Spleen (tissue), 11 donors: Measurements from ENCODE around the gene PAK1. TPM values are rescaled to one million over a fixed set of nuclear protein-coding genes. Genes with fewer than 3 reads are reported as not detected.

Source experiments
- DNase-seq: peaks from one replicate; pipeline ENCODE4 v3.0.0-alpha.2; 2020
- H3K27ac ChIP-seq, 8 donors: fragments of 200-600 bp; sonication (generic) in 7 of 8; 1 replicate in 4 of 8; 2 replicates in 4 of 8; pipeline versions ENCODE4 v1.5.0 to v1.8.0; 2016 to 2021; ENCODE audit warnings: inconsistent platforms in 4 of 8, mild to moderate bottlenecking in 4 of 8, moderate library complexity in 1 of 8
- H3K27me3 ChIP-seq, 7 donors: fragments of 200-600 bp; sonication (generic) in 6 of 7; replicated peaks in 1 of 7; 1 replicate in 4 of 7; 2 replicates in 3 of 7; pipeline versions ENCODE4 v1.5.0 to v1.8.0; 2016 to 2021; ENCODE audit warnings: inconsistent platforms in 3 of 7, mild to moderate bottlenecking in 1 of 7
- H3K36me3 ChIP-seq, 6 donors: fragments of 200-600 bp; sonication (generic) in 5 of 6; 1 replicate in 4 of 6; 2 replicates in 2 of 6; pipeline versions ENCODE4 v1.5.0 to v1.8.0; 2016 to 2021; ENCODE audit warnings: inconsistent platforms in 2 of 6
- H3K4me1 ChIP-seq, 6 donors: fragments of 200-600 bp; sonication (generic) in 5 of 6; 1 replicate in 3 of 6; 2 replicates in 3 of 6; pipeline versions ENCODE4 v1.5.0 to v1.8.0; 2016 to 2021; ENCODE audit warnings: inconsistent platforms in 3 of 6
- H3K4me3 ChIP-seq, 8 donors: fragments of 200-600 bp; sonication (generic) in 7 of 8; 1 replicate in 4 of 8; 2 replicates in 4 of 8; pipeline versions ENCODE4 v1.5.0 to v1.8.0; 2016 to 2021; ENCODE audit warnings: inconsistent platforms in 4 of 8, mild to moderate bottlenecking in 4 of 8, moderate library complexity in 2 of 8
- H3K9me3 ChIP-seq, 8 donors: fragments of 200-600 bp; sonication (generic) in 7 of 8; 1 replicate in 4 of 8; 2 replicates in 4 of 8; pipeline versions ENCODE4 v1.5.0 to v1.8.0; 2016 to 2021; ENCODE audit warnings: inconsistent platforms in 4 of 8
- POLR2A ChIP-seq, 3 donors: fragments of 450-650 bp; IDR thresholded peaks; one replicate each; pipeline ENCODE4 v1.5.1; 2017; ENCODE audit warnings: antibody characterized with exemption in 3 of 3, mild to moderate bottlenecking in 1 of 3
- POLR2AphosphoS5 ChIP-seq, 3 donors: sonication (generic); formaldehyde crosslinking; IDR thresholded peaks; one replicate each; pipeline ENCODE4 v1.5.1; 2017; ENCODE audit warnings: antibody characterized with exemption in 3 of 3
- WGBS, 5 donors: extraction: QIAGEN DNeasy Blood & Tissue Kit in 3 of 5; methylation state at CpG; one replicate each; pipeline versions ENCODE4 v1.1.5 to v1.1.7; 2013 to 2018; 5-methylcytosine and 5-hydroxymethylcytosine counted together
- intact Hi-C: fragments of 100-400 bp; cut with DNase I; formaldehyde crosslinking; loops from one replicate; pipeline ENCODE4 v1.15.0; 2023; ENCODE audit warnings: low total_unique reads
- polyA plus RNA-seq, 3 donors: library from polyadenylated mRNA; stranded (reverse); fragments of 200-250 nt; gene quantifications; one replicate each; pipeline ENCODE4 v1.2.1, GENCODE V29; 2013
- total RNA-seq, 7 donors: library from RNA; depleted of rRNA in 3 of 7; stranded (reverse); fragments of >200 nt in 3 of 7; fragmentation: NEBNext Ultra II Directional in 4 of 7; extraction: Animal tissue kit (Norgen Biotek cat#: 25700) in 4 of 7; gene quantifications; one replicate each; pipeline versions ENCODE4 v1.1.0 to v1.2.1, GENCODE V29; 2016 to 2021
- TF ChIP-seq, protein P1 (sequence below), 11 experiments: fragments of 200-600 bp in 7 of 11; fragments of 450-650 bp in 4 of 11; sonication (generic) in 4 of 11; IDR thresholded peaks in 8 of 11; conservative IDR thresholded peaks in 3 of 11; 1 replicate in 7 of 11; 2 replicates in 4 of 11; pipeline versions ENCODE4 v1.4.0 to v1.8.0; 2016 to 2021; ENCODE audit warnings: antibody characterized with exemption in 11 of 11, inconsistent platforms in 4 of 11, mild to moderate bottlenecking in 1 of 11
- donor health status: healthy with polysubstance abuse.
- donor health status: DM: no; HTN: no; CAD: no; lungs with moderate emphysema.
- donor health status: DM: no; HTN: no; CAD: no.
- donor health status: Bipolar disorder and iron deficiency.
- donor health status: healthy.
- donor health status: DM: no; HTN: no; CAD: no.
- donor health status: DM: yes; HTN: yes; CAD: no.

The PAK1 gene
- total and polyA plus RNA-seq, 10 donors = 9.3 to 76.5 (median 37.5) TPM

DNA sequence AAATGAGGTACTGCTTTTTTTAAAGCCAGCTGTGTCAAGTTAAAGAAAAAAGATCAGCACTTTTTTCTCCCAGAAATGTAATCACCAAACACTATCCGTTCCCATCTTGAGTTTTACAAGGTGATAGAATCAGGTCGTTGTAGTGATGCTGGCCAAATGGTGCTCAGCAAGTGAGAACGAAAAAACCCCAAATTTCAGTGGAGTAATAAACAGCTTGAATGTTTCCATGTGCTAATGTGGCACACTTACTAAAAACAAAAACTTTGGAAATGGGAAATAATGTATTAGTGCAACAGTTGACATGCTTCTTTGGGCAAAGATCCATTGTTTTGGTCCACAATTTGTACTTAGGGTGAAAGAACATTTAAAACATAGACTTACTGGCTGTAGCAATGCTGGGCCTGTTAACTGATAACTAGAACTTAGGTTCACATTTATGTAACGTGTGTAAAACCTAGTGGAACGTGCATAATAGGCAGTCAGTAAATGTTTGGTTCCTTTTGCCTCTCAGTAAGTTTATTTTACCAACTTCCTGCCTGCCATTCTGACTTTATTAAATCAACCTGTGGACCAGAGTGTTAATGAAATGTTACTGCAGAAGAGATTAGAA, 157.1 kb downstream of the PAK1 start:
- Histone ChIP-seq H3K36me3 (peaks cover 0 to 12% (median under 1%) of the 10 kb centered on the region in 6 donors), H3K9me3 (no peaks in the 10 kb centered on the region), H3K27me3 (no peaks in the 10 kb centered on the region), H3K4me1 (no peaks in the 10 kb centered on the region), H3K4me3 (no peak overlapping the region), H3K27ac (no peak overlapping the region)
- intact Hi-C loops = no loop called here
- no peak for DNase-seq
- TF ChIP-seq POLR2A (IDR thresholded peaks at IDR 0.05) (no peak), POLR2AphosphoS5 (IDR thresholded peaks at IDR 0.05) (no peak)
- TF ChIP-seq, protein P1, sequence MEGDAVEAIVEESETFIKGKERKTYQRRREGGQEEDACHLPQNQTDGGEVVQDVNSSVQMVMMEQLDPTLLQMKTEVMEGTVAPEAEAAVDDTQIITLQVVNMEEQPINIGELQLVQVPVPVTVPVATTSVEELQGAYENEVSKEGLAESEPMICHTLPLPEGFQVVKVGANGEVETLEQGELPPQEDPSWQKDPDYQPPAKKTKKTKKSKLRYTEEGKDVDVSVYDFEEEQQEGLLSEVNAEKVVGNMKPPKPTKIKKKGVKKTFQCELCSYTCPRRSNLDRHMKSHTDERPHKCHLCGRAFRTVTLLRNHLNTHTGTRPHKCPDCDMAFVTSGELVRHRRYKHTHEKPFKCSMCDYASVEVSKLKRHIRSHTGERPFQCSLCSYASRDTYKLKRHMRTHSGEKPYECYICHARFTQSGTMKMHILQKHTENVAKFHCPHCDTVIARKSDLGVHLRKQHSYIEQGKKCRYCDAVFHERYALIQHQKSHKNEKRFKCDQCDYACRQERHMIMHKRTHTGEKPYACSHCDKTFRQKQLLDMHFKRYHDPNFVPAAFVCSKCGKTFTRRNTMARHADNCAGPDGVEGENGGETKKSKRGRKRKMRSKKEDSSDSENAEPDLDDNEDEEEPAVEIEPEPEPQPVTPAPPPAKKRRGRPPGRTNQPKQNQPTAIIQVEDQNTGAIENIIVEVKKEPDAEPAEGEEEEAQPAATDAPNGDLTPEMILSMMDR (IDR thresholded peaks at IDR 0.05 in 8 of 11, conservative IDR thresholded peaks at IDR 0.05 in 3 of 11) = no peak
- WGBS, 5 donors = 61 to 77% (median 67%) methylated on average over 5 of the region's 5 CpGs

DNA sequence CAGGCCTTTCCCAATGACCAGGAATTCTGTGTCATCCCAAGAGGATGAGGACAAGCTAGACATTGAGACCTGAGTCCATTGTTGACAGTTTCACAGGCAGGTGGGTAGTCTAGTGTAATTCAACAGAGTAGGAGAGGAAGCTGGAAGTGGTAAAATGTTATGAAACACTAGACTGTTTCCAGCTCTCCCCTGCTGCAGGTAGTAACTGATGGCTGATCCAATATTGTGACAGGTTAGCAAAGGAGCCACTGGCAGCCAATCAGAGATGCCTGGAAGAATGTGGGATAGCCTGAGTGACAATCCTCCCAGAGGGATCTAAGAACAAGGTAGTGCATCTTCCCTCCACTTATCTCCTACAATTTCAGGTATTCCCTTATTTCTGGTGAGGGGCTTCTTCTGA, 161.8 kb downstream of the PAK1 start:
- no peak overlapping the region for H3K27ac ChIP-seq
- no peaks in the 10 kb centered on the region for H3K4me1 ChIP-seq
- intact Hi-C loops = no loop called here
- no peaks in the 10 kb centered on the region for H3K27me3 ChIP-seq
- no peaks in the 10 kb centered on the region for H3K36me3 ChIP-seq
- H3K4me3 ChIP-seq = no peak overlapping the region
- TF ChIP-seq POLR2AphosphoS5 (IDR thresholded peaks at IDR 0.05) (no peak), POLR2A (IDR thresholded peaks at IDR 0.05) (no peak)
- TF ChIP-seq, protein P1 (IDR thresholded peaks at IDR 0.05 in 8 of 11, conservative IDR thresholded peaks at IDR 0.05 in 3 of 11) = no peak
- H3K9me3 ChIP-seq = no peaks in the 10 kb centered on the region
- DNase-seq = no peak

DNA sequence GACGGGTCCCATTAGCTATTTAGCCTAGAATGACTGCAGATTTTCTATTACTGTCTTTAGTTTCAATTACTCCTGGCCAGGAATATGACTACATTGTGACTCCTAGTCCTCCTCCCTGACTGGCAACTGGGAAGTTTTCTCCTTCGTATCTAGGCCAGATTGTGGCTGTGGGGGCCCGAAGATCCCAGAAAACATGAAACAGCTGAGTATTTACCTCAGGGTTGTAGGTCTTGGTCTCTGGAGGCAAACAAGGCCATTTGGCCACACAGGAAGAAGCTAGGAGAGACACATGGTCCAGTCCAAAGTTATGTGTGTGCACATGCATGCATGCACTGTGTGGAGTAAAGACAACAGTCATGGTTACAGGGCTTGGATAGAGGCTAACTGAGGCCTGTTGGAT, 162.2 kb downstream of the PAK1 start:
- no peak for TF ChIP-seq POLR2A (IDR thresholded peaks at IDR 0.05)
- no peak for TF ChIP-seq POLR2AphosphoS5 (IDR thresholded peaks at IDR 0.05)
- TF ChIP-seq, protein P1 (IDR thresholded peaks at IDR 0.05 in 8 of 11, conservative IDR thresholded peaks at IDR 0.05 in 3 of 11) = no peak
- no peak for DNase-seq
- Histone ChIP-seq H3K9me3 (no peaks in the 10 kb centered on the region), H3K4me1 (no peaks in the 10 kb centered on the region), H3K27me3 (no peaks in the 10 kb centered on the region), H3K36me3 (no peaks in the 10 kb centered on the region), H3K4me3 (no peak overlapping the region), H3K27ac (no peak overlapping the region)
- intact Hi-C loops = no loop called here
- 91 to 97% (median 94%) methylated on average over 3 of the region's 3 CpGs for WGBS, 5 donors

- Histone ChIP-seq H3K4me1 (no peaks in the 10 kb centered on the region), H3K36me3 (no peaks in the 10 kb centered on the region), H3K27me3 (no peaks in the 10 kb centered on the region), H3K9me3 (no peaks in the 10 kb centered on the region), H3K27ac (no peak overlapping the region), H3K4me3 (no peak overlapping the region)
- no peak for DNase-seq
- 70 to 89% (median 83%) methylated on average over 5 of the region's 5 CpGs for WGBS, 5 donors
- TF ChIP-seq, protein P1 (IDR thresholded peaks at IDR 0.05 in 8 of 11, conservative IDR thresholded peaks at IDR 0.05 in 3 of 11) = no peak
- TF ChIP-seq POLR2AphosphoS5 (IDR thresholded peaks at IDR 0.05) = no peak
- TF ChIP-seq POLR2A (IDR thresholded peaks at IDR 0.05) = no peak
- intact Hi-C loops = no loop called here
These were observed 163.2 kb downstream of the PAK1 start for GRCh38 chr11:77310721-77311120.
